ENCODE measurements around the gene DDX28.
"Not testable (repeated sequence)": the region's sequence is repeated elsewhere in the genome, so short reads cannot be mapped to it uniquely, and the experiment has no call there.

DDX28 gene

DNA sequence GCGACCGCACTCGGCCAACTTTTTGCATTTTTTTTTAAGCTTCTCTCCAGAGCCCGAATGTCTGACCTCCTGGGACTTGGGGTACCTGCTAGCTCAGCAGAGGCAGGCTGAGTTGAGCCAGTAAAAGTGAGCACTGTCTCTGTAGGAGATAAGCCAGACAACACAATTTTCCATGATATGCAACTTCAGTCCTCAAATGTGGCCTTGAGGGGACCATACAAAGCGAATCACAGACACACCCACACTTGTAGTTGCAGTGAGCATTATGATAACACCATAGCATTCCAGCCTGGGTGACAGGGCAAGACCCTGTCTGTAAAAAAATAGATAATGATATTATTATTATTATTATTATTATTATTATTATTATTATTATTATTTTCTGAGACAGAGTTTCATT lies 26.4 kb downstream of the DDX28 start:
- no peak overlapping the region for H3K4me3 ChIP-seq (ENCODE audit: low read depth, low read length)
- H3K9me3 ChIP-seq (ENCODE audit: severe bottlenecking), result no peaks in the 10 kb centered on the region
- no peak overlapping the region for H3K27ac ChIP-seq
- no peaks in the 10 kb centered on the region for H3K27me3 ChIP-seq (ENCODE audit: insufficient read depth, low read depth, severe bottlenecking)
- H3K36me3 ChIP-seq, result no peaks in the 10 kb centered on the region
- DNase-seq, result no peak
- TF ChIP-seq, protein P1, sequence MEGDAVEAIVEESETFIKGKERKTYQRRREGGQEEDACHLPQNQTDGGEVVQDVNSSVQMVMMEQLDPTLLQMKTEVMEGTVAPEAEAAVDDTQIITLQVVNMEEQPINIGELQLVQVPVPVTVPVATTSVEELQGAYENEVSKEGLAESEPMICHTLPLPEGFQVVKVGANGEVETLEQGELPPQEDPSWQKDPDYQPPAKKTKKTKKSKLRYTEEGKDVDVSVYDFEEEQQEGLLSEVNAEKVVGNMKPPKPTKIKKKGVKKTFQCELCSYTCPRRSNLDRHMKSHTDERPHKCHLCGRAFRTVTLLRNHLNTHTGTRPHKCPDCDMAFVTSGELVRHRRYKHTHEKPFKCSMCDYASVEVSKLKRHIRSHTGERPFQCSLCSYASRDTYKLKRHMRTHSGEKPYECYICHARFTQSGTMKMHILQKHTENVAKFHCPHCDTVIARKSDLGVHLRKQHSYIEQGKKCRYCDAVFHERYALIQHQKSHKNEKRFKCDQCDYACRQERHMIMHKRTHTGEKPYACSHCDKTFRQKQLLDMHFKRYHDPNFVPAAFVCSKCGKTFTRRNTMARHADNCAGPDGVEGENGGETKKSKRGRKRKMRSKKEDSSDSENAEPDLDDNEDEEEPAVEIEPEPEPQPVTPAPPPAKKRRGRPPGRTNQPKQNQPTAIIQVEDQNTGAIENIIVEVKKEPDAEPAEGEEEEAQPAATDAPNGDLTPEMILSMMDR (IDR thresholded peaks at IDR 0.05; ENCODE audit: low read depth, low read length), result no peak

- Histone ChIP-seq H3K4me3 (ENCODE audit: low read depth, low read length) (no peak overlapping the region), H3K36me3 (no peaks in the 10 kb centered on the region), H3K27me3 (ENCODE audit: insufficient read depth, low read depth, severe bottlenecking) (no peaks in the 10 kb centered on the region), H3K27ac (no peak overlapping the region), H3K9me3 (ENCODE audit: severe bottlenecking) (no peaks in the 10 kb centered on the region)
- TF ChIP-seq, protein P1 (IDR thresholded peaks at IDR 0.05; ENCODE audit: low read depth, low read length), result no peak
- no peak for DNase-seq
These were observed 27.6 kb downstream of the DDX28 start for GRCh38 chr16:67995423-67995822.

- 0 out of 2 replicates have a peak overlapping the region, but pooled peaks have one; percentile 26 for H3K27ac ChIP-seq
These were observed 29.0 kb downstream of the DDX28 start for GRCh38 chr16:67994040-67994408.

DNA sequence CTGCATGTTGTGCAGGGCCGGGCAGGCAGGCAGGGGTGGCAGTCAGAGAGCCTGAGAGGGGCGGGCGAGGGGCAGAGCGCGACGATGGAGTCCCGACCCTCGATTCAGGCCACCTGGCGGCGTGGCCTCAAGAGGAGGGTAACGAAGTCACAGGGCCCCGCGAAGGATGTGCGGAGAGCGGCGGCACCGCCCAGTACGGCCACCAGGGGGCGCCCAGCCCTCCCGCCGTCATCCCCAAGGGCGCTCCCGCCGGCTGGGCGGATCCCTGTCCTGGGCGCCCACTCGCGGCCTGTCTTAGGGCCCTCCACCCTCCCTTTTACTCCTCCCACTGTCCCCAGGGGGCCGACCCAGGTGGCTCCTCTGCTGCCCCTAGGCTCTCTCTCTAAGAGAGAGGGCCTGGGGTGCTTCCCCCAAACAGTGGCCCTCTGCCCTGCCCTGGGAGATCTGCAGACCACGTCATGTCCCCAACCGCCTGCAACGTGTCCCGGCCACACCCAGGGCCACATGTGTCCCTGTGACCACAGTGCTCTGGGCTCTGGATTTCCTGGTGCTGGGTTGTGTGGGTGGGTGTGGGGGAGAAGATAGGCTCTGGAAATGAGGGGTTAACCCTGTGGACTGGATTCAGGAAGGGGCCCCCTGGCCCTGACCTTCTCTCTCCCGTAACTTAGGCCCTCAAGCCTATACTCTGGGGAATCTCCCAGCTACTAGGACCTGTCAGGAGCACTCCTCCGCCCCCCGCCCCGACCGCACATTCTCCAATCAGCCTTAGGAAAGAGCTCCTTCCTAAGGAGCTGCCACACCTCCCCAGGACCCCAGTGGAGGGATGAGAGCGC lies 29.6 kb downstream of the DDX28 start:
- Histone ChIP-seq H3K27ac (peak overlapping the region; percentile 26; the same call in 1 of the 2 replicates), H3K27me3 (ENCODE audit: insufficient read depth, low read depth, severe bottlenecking) (no peaks in the 10 kb centered on the region), H3K9me3 (ENCODE audit: severe bottlenecking) (no peaks in the 10 kb centered on the region), H3K4me3 (ENCODE audit: low read depth, low read length) (no peak overlapping the region), H3K36me3 (no peaks in the 10 kb centered on the region)
- TF ChIP-seq, protein P1 (IDR thresholded peaks at IDR 0.05; ENCODE audit: low read depth, low read length), result peak; percentile 97
- peak; percentile 84 for DNase-seq

More at GRCh38 chr16:67994040-67994408, 29.0 kb downstream of the DDX28 start:
- not testable (repeated sequence) for H3K4me3 ChIP-seq (ENCODE audit: low read depth, low read length); H3K36me3 ChIP-seq; DNase-seq; H3K27me3 ChIP-seq (ENCODE audit: insufficient read depth, low read depth, severe bottlenecking); H3K9me3 ChIP-seq (ENCODE audit: severe bottlenecking)

- no peak overlapping the region for H3K27ac ChIP-seq
- TF ChIP-seq, protein P1 (IDR thresholded peaks at IDR 0.05; ENCODE audit: low read depth, low read length), result no peak
- H3K9me3 ChIP-seq (ENCODE audit: severe bottlenecking), result no peaks in the 10 kb centered on the region
- no peaks in the 10 kb centered on the region for H3K27me3 ChIP-seq (ENCODE audit: insufficient read depth, low read depth, severe bottlenecking)
- no peak overlapping the region for H3K4me3 ChIP-seq (ENCODE audit: low read depth, low read length)
- DNase-seq, result no peak
- no peaks in the 10 kb centered on the region for H3K36me3 ChIP-seq
These were observed 30.3 kb downstream of the DDX28 start for GRCh38 chr16:67992661-67993206.

DNA sequence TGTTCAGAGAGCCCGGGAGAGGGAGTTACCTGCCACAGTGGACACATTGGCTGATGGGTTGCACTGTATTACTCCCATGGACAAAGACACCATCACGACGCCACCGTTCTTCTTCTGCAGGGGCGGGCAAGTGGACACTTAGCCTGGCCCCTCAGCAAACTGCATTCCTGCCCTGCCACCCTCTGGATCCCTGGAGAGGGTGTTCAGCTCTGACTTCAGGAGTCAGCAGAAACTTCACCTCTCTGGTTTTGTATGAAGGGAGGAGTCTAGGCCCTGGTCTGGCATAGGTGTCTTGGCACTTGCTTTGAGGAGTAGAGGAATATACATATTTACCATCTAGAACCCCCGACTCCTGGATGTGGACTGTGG lies 33.0 kb downstream of the DDX28 start:
- no peak for DNase-seq
- TF ChIP-seq, protein P1 (IDR thresholded peaks at IDR 0.05; ENCODE audit: low read depth, low read length), result 0 out of 2 replicates have a peak, but pooled peaks have one; percentile 20
- H3K27me3 ChIP-seq (ENCODE audit: insufficient read depth, low read depth, severe bottlenecking), result no peaks in the 10 kb centered on the region
- no peak overlapping the region for H3K27ac ChIP-seq
- H3K9me3 ChIP-seq (ENCODE audit: severe bottlenecking), result no peaks in the 10 kb centered on the region
- no peaks in the 10 kb centered on the region for H3K36me3 ChIP-seq
- no peak overlapping the region for H3K4me3 ChIP-seq (ENCODE audit: low read depth, low read length)

Measured in WERI-Rb-1 (cell line).